K562 (cell line): Measurements from ENCODE around the gene FRMD4B. TPM values are rescaled to one million over a fixed set of nuclear protein-coding genes. Genes with fewer than 3 reads are reported as not detected.

ENCODE experiments used
- ATAC-seq: fragments of 200-7000 bp; cut with Tn5 transposase; 3 replicates; pipeline ENCODE4 v1.9.1; 2020; ENCODE audit warnings: moderate library complexity
- BruUV-seq: library from RNA; stranded (reverse); fragments of 400-500 nt; replicated peaks from 2 replicates; lab custom pipeline; 2021; lab: Mats Ljungman, UMichigan
- CTCF ChIA-PET: fragments of 300-600 bp; formaldehyde crosslinking; extraction: SDS; loops from one replicate; lab custom pipeline; 2021; ENCODE audit warnings: low intra/inter-chr PET ratio; lab: Yijun Ruan, JAX
- POLR2A ChIA-PET: fragments of 300-600, 350-650 bp; sonication (Branson Sonifier 250); formaldehyde crosslinking; extraction: SDS; loops from one replicate; lab custom pipeline; 2021; ENCODE audit warnings: antibody characterized with exemption, inconsistent platforms; lab: Yijun Ruan, JAX
- DNase-seq, 4 experiments: peaks; one replicate each; pipeline versions ENCODE4 v3.0.0 to v3.0.0-alpha.2; 2011 to 2018; ENCODE audit warnings: low spot score in 3 of 4, mixed read lengths in 3 of 4; ENCODE audit errors: extremely low read depth in 1 of 4
- FAIRE-seq: peaks from 2 replicates; lab custom pipeline; 2011; peaks lifted over from hg19 to GRCh38; lab: Jason Lieb, UNC
- H2AFZ ChIP-seq: 2 replicates; pipeline ENCODE4 v1.6.0; 2011; ENCODE audit warnings: low read depth, low read length, control low read depth, inconsistent platforms
- H3K27ac ChIP-seq: fragments of 200-600 bp; 3 replicates; pipeline ENCODE4 v1.8.0; 2011; ENCODE audit warnings: low read depth, mild to moderate bottlenecking, control low read depth, inconsistent platforms, low read length, moderate library complexity, mixed read lengths; ENCODE audit errors: extremely low read depth
- H3K27me3 ChIP-seq, 2 experiments: fragments of 300-600 bp in 1 of 2; 2 replicates in 1 of 2; 3 replicates in 1 of 2; pipeline versions ENCODE4 v1.6.0 to v1.8.0; 2011; ENCODE audit warnings: inconsistent platforms in 2 of 2, low read length in 2 of 2, mild to moderate bottlenecking in 1 of 2, mixed read lengths in 1 of 2, moderate library complexity in 1 of 2; ENCODE audit not compliant: control insufficient read depth in 2 of 2, insufficient read depth in 2 of 2
- H3K36me3 ChIP-seq: fragments of 300-600 bp; 3 replicates; pipeline ENCODE4 v1.8.0; 2011; ENCODE audit warnings: mild to moderate bottlenecking, low read length, inconsistent platforms; ENCODE audit not compliant: control insufficient read depth, insufficient read depth
- H3K4me1 ChIP-seq, 2 experiments: fragments of 200-600 bp in 1 of 2; replicated peaks in 1 of 2; 2 replicates in 1 of 2; 3 replicates in 1 of 2; pipeline versions ENCODE4 v1.5.1 to v1.8.0; 2011; ENCODE audit warnings: inconsistent platforms in 2 of 2, low read length in 2 of 2, mild to moderate bottlenecking in 1 of 2, mixed read lengths in 1 of 2, moderate library complexity in 1 of 2; ENCODE audit not compliant: control insufficient read depth in 2 of 2, insufficient read depth in 2 of 2
- H3K4me2 ChIP-seq: 2 replicates; pipeline ENCODE4 v1.6.1; 2011; ENCODE audit warnings: low read length, control low read depth, inconsistent platforms, mixed read lengths; ENCODE audit not compliant: insufficient read depth
- H3K4me3 ChIP-seq: fragments of 200-600 bp; sonication (generic), shearing (Covaris generic); 2 replicates; pipeline ENCODE4 v1.5.1; 2016; ENCODE audit warnings: control low read depth, inconsistent platforms
- H3K79me2 ChIP-seq: fragments of 200-600 bp; 3 replicates; pipeline ENCODE4 v1.8.0; 2011; ENCODE audit warnings: low read length, inconsistent platforms; ENCODE audit not compliant: control insufficient read depth, insufficient read depth
- H3K9ac ChIP-seq, 2 experiments: 2 replicates each; pipeline versions ENCODE4 v1.6.0 to v1.6.1; 2011; ENCODE audit warnings: low read depth in 2 of 2, low read length in 2 of 2, control low read depth in 1 of 2, inconsistent platforms in 1 of 2, mild to moderate bottlenecking in 1 of 2, mixed read lengths in 1 of 2; ENCODE audit not compliant: insufficient read depth in 1 of 2
- H3K9me1 ChIP-seq: one replicate; pipeline ENCODE4 v1.6.0; 2011; ENCODE audit warnings: inconsistent platforms, mild to moderate bottlenecking, low read length, moderate library complexity; ENCODE audit not compliant: control insufficient read depth, insufficient read depth
- H3K9me3 ChIP-seq: replicated peaks from 2 replicates; pipeline ENCODE4 v1.5.1; 2011; ENCODE audit warnings: low read depth, low read length, inconsistent platforms; ENCODE audit not compliant: control insufficient read depth, insufficient read depth
- H4K20me1 ChIP-seq: replicated peaks from 2 replicates; pipeline ENCODE4 v1.6.1; 2011; ENCODE audit warnings: low read length, inconsistent platforms, mixed read lengths; ENCODE audit not compliant: control insufficient read depth, insufficient read depth
- AFF4 ChIP-seq: sonication (generic); formaldehyde crosslinking; IDR thresholded peaks from 2 replicates; pipeline ENCODE4 v1.8.0; 2023; ENCODE audit warnings: mild to moderate bottlenecking, missing genetic modification reagents
- CREB1 ChIP-seq, 2 experiments: sonication (generic) in 1 of 2; formaldehyde crosslinking in 1 of 2; IDR thresholded peaks; 2 replicates each; pipeline versions ENCODE4 v1.6.1 to v1.8.0; 2012 to 2022; ENCODE audit warnings: inconsistent platforms in 1 of 2, mild to moderate bottlenecking in 1 of 2, missing genetic modification reagents in 1 of 2, moderate library complexity in 1 of 2
- HBP1 ChIP-seq: fragments of 450-650 bp; formaldehyde crosslinking; IDR thresholded peaks from 2 replicates; pipeline ENCODE4 v1.4.0; 2022; ENCODE audit warnings: missing genetic modification characterization
- MAFG ChIP-seq: fragments of 450-650 bp; conservative IDR thresholded peaks from 2 replicates; pipeline ENCODE4 v1.6.1; 2016; ENCODE audit warnings: missing genetic modification characterization, missing compliant biosample characterization
- NR2C2 ChIP-seq, 2 experiments: fragments of 200-800 bp in 1 of 2; sonication (Bioruptor generic) in 1 of 2; sonication (generic) in 1 of 2; formaldehyde crosslinking in 1 of 2; IDR thresholded peaks; 2 replicates each; pipeline versions ENCODE4 v1.6.1 to v1.8.0; 2016 to 2022; ENCODE audit warnings: mild to moderate bottlenecking in 1 of 2, missing compliant biosample characterization in 1 of 2, missing genetic modification characterization in 1 of 2, missing genetic modification reagents in 1 of 2
- POLR2B ChIP-seq: fragments of 450-650 bp; IDR thresholded peaks from 2 replicates; pipeline ENCODE4 v1.6.1; 2018; ENCODE audit warnings: low read depth; ENCODE audit not compliant: partially characterized antibody
- RBM14 ChIP-seq: fragments of 200-400 bp; formaldehyde crosslinking; IDR thresholded peaks from 2 replicates; pipeline ENCODE4 v1.6.1; 2018; ENCODE audit warnings: low read depth, mild to moderate bottlenecking, low read length, moderate library complexity, borderline replicate concordance; ENCODE audit not compliant: insufficient read depth
- SMARCC2 ChIP-seq: fragments of 450-650 bp; IDR thresholded peaks from 2 replicates; pipeline ENCODE4 v1.6.1; 2017; ENCODE audit warnings: antibody characterized with exemption, moderate library complexity, mild to moderate bottlenecking, low read depth
- SMARCE1 ChIP-seq: fragments of 450-650 bp; IDR thresholded peaks from 2 replicates; pipeline ENCODE4 v1.7.1; 2016; ENCODE audit warnings: mild to moderate bottlenecking
- SMC3 ChIP-seq: conservative IDR thresholded peaks from 2 replicates; pipeline ENCODE4 v1.6.1; 2011; ENCODE audit warnings: low read depth, low read length, improper control_type of control experiment; ENCODE audit not compliant: insufficient read depth
- TARDBP ChIP-seq: fragments of 450-650 bp; IDR thresholded peaks from 2 replicates; pipeline ENCODE4 v1.6.1; 2016
- TRIM24 ChIP-seq, 2 experiments: fragments of 450-650 bp; IDR thresholded peaks; 2 replicates each; pipeline ENCODE4 v1.6.1; 2016
- WGBS: fragments of 100-300 bp; shearing (Covaris generic); methylation state at CpG from one replicate; pipeline ENCODE4 v1.1.6; 2016; ENCODE audit warnings: low coverage, mixed read lengths; ENCODE audit not compliant: insufficient coverage; ENCODE audit errors: missing lambda C conversion rate; 5-methylcytosine and 5-hydroxymethylcytosine counted together
- in situ Hi-C: fragments of 300-500 bp; cut with MboI; formaldehyde crosslinking; loops from 4 replicates; pipeline ENCODE4 v1.15.0; 2018; ENCODE audit warnings: inconsistent platforms, mixed read lengths
- intact Hi-C: fragments of 100-400 bp; cut with micrococcal nuclease; formaldehyde crosslinking; loops from 2 replicates; pipeline ENCODE4 v1.14.2; 2022
- polyA plus RNA-seq, 8 experiments: library from polyadenylated mRNA; depleted of rRNA in 4 of 8; stranded (reverse) in 5 of 8; unstranded in 3 of 8; fragments of >200 nt; fragmentation: Nextera tagmentation in 2 of 8; fragmentation: Illumina TruSeq in 1 of 8; extraction: Ambion mirVana in 2 of 8; extraction: Trizol in 1 of 8; gene quantifications; 2 replicates each; pipeline versions ENCODE4 v1.2.1 to v1.2.3, GENCODE V29; 2011 to 2014; ENCODE audit warnings: inconsistent platforms in 1 of 8, missing spikeins in 1 of 8
- total RNA-seq, 7 experiments: library from RNA; depleted of rRNA in 6 of 7; stranded (reverse); fragments of >200 nt in 6 of 7; fragmentation: Illumina TruSeq in 2 of 7; extraction: Trizol in 2 of 7; gene quantifications; 2 replicates each; pipeline versions ENCODE4 v1.2.1 to v1.2.3, GENCODE V29; 2011 to 2021; ENCODE audit warnings: low replicate concordance in 1 of 7
- TF ChIP-seq, protein P1 (sequence below): fragments of 250-450 bp; sonication (Bioruptor Pico); IDR thresholded peaks from 2 replicates; pipeline ENCODE4 v1.5.0; 2021; ENCODE audit warnings: mild to moderate bottlenecking, moderate library complexity

The FRMD4B gene
- total and polyA plus RNA-seq, 9 of the 15 experiments (the other 6 are each of a cell fraction or from before 2014, with no cell fraction given), result 0.03 to 0.09 (median 0.04) TPM; not detected in 3

DNA sequence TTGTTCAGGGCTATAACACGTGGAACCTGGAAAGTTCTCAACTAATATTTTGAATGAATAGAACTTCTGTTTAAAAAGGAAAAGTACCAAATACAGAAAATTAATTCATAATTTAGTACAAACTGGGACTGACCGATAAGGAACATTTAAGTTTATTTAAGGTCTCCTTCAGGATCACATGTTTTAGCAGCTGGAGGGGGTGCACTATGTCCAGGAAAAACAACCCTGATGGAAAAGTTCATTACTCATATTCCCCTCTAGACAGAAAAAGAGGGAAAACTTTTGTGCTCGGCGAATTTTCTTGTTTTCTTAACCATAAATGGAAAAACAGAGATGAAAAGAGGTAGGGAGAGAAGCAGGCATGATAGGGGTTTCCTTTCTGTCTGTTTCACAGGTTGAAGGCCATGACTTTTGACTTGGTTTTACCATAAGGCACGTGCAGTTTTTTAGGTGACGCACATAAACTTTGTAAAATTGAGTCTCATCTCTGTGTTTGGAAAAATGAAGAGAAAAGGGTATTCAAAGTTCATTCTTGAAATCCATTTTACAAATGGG, 26.5 kb downstream of the FRMD4B start:
- Histone ChIP-seq H3K27me3 (peaks cover 0 to 4% of the 10 kb centered on the region in 2 experiments; a peak in 1 of 5 replicates), H4K20me1 (no peaks in the 10 kb centered on the region), H3K79me2 (no peaks in the 10 kb centered on the region), H3K9ac (no peak overlapping the region), H2AFZ (no peak overlapping the region), H3K4me1 (no peaks in the 10 kb centered on the region), H3K9me3 (no peaks in the 10 kb centered on the region), H3K4me3 (no peak overlapping the region), H3K36me3 (no peaks in the 10 kb centered on the region), H3K27ac (no peak overlapping the region), H3K4me2 (no peak overlapping the region)
- intact Hi-C loops (no loop called here), in situ Hi-C loops (no loop called here)
- ChIA-PET POLR2A (no interaction called here), CTCF (no interaction called here)
- FAIRE-seq, result no peak
- 0% methylated on average over 6 of the region's 6 CpGs for WGBS
- ATAC-seq, result no peak
- BruUV-seq, result no TSS peak
- no peak for TF ChIP-seq RBM14
- TF ChIP-seq NR2C2 (CRISPR knock-in tag; IDR thresholded peaks at IDR 0.05), result no peak
- no peak for TF ChIP-seq NR2C2 (tag; IDR thresholded peaks at IDR 0.05)
- no peak for TF ChIP-seq MAFG (tag)
- no peak for TF ChIP-seq HBP1
- no peak for TF ChIP-seq CREB1 (IDR thresholded peaks at IDR 0.05)
- TF ChIP-seq CREB1 (CRISPR knock-in tag; IDR thresholded peaks at IDR 0.05), result no peak
- TF ChIP-seq SMARCC2, result no peak
- no peak for TF ChIP-seq TARDBP
- no peak for TF ChIP-seq POLR2B
- no peak for TF ChIP-seq TRIM24 (IDR thresholded peaks at IDR 0.05)
- no peak for TF ChIP-seq AFF4 (CRISPR knock-in tag)
- TF ChIP-seq SMARCE1, result no peak
- TF ChIP-seq SMC3, result no peak
- TF ChIP-seq, protein P1, sequence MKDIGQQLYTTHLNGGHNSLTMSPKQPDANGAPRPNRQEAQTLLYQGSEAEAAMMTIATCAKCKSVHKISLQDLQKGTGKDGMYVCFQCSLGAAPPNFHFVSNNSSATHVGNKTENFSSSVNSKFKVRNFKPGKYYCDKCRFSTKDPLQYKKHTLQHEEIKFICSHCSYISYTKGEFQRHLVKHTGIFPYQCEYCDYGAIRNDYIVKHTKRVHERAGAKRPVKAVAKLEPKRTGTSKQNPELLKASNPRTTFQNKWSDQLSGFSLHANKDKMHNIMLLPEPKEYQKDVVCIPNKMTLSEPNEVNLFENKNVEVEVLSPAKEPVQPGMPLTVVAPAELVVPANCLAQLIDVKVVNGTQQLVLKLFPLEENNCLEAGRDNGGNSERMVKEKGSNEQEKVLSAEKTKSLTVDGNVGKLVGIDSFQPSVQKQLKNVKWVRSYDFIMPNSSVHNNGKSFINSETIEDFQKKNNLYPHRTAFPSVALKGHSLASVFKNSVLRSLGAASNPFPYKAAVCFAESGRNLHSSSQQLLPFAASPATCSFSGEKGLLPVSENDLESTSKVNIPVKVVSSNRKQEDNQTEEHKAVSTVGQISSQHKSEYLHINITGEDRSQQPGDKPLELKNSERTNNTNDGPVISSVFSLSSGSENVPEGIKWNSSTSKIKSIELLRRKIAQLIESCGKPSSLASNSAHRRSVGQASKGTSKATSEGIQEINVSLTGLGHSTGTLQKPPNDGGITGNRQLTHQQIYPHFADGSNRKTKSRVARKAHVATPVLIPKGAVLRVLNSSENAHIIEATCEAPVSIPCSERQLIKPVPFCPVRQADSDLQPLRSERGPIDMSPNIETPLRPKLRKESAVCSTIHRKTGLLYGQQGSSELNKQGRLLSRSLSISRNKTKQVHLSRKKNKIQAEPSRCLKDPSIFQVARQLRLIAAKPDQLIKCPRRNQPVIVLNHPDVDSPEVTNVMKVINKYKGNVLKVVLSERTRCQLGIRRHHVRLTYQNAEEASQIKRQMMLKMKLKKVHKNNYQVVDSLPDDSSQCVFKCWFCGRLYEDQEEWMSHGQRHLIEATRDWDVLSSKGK, result no peak
- TF ChIP-seq, all 486 proteins: peak for 0
- DNase-seq, result no peak
- H3K9me1 ChIP-seq, result no peaks in the 10 kb centered on the region
